MG63 (cell line): ENCODE results near the gene PITX2. TPM values are rescaled to one million over a fixed set of nuclear protein-coding genes. Genes with fewer than 3 reads are reported as not detected.
A peak's percentile ranks its signal among the peaks of the same experiment; 100 is the strongest.

Source experiments
- DNase-seq: peaks from one replicate; pipeline ENCODE4 v3.0.0-alpha.2; 2020
- H3K27me3 ChIP-seq: fragments of 250-450 bp; sonication (Bioruptor Pico); 2 replicates; pipeline ENCODE4 v1.5.1; 2020; ENCODE audit warnings: mild to moderate bottlenecking, moderate library complexity
- H3K36me3 ChIP-seq: fragments of 250-450 bp; sonication (Bioruptor Pico); 2 replicates; pipeline ENCODE4 v1.5.1; 2020; ENCODE audit warnings: mild to moderate bottlenecking, moderate library complexity
- H3K4me3 ChIP-seq: fragments of 250-450 bp; sonication (Bioruptor Pico); 2 replicates; pipeline ENCODE4 v1.5.1; 2020; ENCODE audit warnings: mild to moderate bottlenecking, moderate library complexity
- H3K9me3 ChIP-seq: fragments of 250-450 bp; sonication (Bioruptor Pico); 2 replicates; pipeline ENCODE4 v1.5.1; 2020; ENCODE audit warnings: mild to moderate bottlenecking, moderate library complexity
- total RNA-seq: library from RNA; depleted of rRNA; stranded (reverse); fragments of >200 nt; shearing (Covaris generic); gene quantifications from 2 replicates; pipeline ENCODE4 v1.2.3, GENCODE V29; 2014; ENCODE audit warnings: low replicate concordance

PITX2 gene
- total RNA-seq, 1 experiment from 2014 or later: 6.7 TPM

GRCh38 chr4:110639207-110640090, 16.6 kb upstream of the PITX2 start:
- Histone ChIP-seq H3K36me3 (no peaks in the 10 kb centered on the region), H3K9me3 (no peaks in the 10 kb centered on the region), H3K4me3 (no peak overlapping the region), H3K27me3 (no peaks in the 10 kb centered on the region)
- DNase-seq: no peak

DNA sequence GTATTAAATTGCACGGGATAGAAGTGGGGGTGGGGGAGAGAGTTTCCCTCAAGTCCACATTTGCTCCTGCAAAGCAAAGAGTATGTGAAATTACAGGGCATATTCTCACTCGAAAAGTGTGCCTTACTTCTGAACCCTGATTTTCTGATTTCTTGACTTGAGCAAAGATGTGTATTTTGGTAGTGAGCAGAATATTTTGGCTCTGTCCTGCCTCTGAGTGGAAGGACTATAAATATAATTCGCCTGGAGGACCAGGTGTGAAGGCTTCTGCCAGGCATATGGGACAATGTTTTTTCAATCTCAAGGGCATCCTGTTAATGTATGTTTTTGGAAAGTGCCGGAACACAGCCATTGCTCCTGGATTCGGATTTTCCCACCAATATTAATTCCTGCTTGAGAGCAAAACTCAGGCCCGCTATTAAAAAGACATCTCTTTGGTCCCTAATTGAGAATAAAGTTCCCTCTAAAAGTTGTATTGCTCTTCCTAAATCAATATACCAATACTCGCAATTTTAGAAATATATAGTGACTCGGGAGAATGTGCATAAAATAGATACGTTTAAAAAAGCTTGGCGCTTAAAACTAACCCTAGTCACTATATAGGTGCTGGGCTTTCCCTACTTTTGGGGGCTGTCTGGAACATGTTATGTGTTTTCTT, 15.3 kb upstream of the PITX2 start:
- no peaks in the 10 kb centered on the region for H3K36me3 ChIP-seq
- no peak for DNase-seq
- no peaks in the 10 kb centered on the region for H3K27me3 ChIP-seq
- H3K9me3 ChIP-seq: no peaks in the 10 kb centered on the region
- H3K4me3 ChIP-seq: no peak overlapping the region

- H3K9me3 ChIP-seq: no peaks in the 10 kb centered on the region
- DNase-seq: no peak
- H3K36me3 ChIP-seq: no peaks in the 10 kb centered on the region
- peak overlapping the region; percentile 44 for H3K4me3 ChIP-seq
- H3K27me3 ChIP-seq: no peaks in the 10 kb centered on the region
These were observed 14.7 kb upstream of the PITX2 start for GRCh38 chr4:110637408-110638088.

DNA sequence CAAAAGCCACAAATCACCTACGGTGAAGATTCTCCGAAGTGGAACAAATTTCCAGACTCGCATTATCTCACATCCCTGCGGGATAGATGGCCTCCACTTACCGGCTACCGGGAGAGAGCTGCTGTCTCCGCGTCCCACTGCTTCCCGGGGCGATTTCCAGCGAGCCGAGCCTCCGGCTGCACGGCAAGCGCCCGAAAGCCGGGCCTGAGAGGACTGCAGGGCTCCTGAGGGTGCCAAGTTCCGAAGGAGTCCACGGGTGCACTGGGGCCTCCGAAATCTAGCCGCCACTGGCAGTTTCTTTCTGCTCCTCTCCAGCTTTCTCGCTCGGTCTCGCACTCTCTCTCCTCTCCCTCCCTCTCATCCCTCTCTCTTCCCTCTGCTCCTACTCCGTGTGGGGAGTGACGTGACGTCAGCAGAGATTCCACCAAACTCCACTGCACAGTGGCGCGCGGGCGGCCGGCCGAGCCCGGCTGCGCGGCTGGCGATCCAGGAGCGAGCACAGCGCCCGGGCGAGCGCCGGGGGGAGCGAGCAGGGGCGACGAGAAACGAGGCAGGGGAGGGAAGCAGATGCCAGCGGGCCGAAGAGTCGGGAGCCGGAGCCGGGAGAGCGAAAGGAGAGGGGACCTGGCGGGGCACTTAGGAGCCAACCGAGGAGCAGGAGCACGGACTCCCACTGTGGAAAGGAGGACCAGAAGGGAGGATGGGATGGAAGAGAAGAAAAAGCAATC, 14.0 kb upstream of the PITX2 start:
- Histone ChIP-seq H3K9me3 (no peaks in the 10 kb centered on the region), H3K36me3 (no peaks in the 10 kb centered on the region), H3K4me3 (peak overlapping the region; percentile 44), H3K27me3 (no peaks in the 10 kb centered on the region)
- peak; percentile 55 for DNase-seq

DNA sequence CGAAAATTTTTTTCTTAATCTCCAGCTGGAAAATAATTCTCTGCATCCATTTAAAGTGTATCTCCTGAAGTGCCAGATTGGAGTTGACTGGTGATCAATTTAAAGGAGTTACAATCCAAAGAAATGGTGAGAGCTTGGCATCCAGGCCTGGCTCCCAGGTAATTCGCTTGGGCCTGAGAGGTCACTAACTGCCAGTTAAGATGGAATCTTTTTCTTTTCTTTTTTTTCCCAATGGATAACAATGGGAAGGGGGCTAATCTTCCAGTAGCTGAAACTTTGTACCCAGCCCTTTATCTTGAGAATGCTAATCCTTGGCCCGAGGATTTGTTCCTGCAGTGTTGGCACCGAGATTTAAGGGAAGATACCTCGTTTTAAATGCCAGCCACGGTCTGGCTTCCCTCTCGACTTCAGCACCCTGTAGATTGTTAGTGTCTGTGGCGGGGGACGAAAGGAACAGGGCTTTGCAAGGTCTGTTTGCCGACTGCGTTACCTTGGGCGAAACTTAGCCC, 13.3 kb upstream of the PITX2 start:
- DNase-seq: no peak
- no peaks in the 10 kb centered on the region for H3K9me3 ChIP-seq
- no peaks in the 10 kb centered on the region for H3K36me3 ChIP-seq
- no peaks in the 10 kb centered on the region for H3K27me3 ChIP-seq
- H3K4me3 ChIP-seq: peak overlapping the region; percentile 44

DNA sequence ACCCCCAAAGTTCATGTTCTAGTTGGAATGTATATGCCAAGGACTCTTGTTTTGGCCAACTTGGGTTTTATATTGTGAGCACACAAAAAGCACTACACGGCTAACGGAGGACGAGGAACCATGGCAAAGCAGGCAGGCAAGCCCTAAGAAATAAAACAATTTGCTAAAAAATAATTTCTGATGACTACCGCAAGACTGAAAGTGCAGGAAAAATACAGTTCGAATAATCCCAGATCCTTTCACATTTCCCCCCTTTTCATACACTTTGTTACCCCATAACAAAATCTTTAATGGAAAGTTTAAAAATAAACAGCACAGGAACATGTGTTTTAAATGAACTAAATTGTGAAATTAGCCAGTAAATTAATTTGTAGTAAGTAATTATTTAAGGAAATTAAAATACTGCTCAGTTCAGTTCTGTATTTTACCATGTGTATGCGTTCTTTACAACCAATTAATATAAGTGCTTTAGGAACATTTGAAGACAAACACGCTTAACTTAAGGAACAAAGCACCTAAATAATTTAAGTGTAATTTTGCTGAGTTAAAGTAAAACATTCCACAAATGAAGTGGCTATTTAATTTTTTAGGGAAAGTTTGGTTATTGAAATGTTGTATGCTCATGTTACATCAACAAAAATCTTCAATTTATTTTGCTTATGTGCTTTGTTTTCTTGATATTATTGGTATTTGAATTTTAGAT, 12.4 kb upstream of the PITX2 start:
- DNase-seq: no peak
- Histone ChIP-seq H3K36me3 (no peaks in the 10 kb centered on the region), H3K4me3 (no peak overlapping the region), H3K27me3 (no peaks in the 10 kb centered on the region), H3K9me3 (no peaks in the 10 kb centered on the region)

DNA sequence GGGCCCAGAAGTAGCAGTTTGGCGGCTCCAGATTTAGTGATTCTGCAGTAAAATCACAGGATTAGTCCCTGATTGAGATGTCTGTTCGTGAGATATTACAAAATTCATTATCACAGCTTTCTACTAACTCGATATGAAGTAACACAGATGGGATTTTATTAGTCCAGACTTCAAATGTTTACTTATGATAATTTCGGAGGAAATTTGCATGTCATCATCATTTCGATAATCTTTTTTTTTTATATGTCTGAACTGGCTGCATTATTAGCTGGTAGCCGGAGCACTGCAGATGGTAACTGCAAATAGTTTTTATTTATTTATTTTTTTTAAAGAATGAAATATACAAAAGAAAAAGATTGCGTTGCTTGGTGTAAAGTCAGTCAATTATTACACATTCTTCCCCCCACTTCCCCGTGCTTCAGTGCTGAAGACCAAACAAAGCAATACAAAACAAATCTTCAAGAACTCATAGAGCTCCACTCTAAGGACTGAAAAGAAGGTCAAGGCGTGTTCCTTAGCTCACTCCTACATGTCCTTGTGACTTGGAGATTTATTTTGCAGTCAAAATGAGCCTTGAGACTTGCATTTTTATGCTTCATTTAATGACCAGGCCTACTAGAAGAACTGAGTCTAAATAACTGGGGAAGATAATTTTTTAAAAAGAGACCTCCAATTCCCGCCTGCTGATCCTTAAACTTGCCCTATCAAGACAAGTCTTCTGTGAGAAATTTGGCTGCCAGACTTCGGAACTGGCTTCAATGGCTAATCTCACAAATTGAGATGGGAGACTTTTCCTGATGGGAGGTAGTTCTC, 11.7 kb upstream of the PITX2 start:
- no peak overlapping the region for H3K4me3 ChIP-seq
- DNase-seq: no peak
- H3K9me3 ChIP-seq: no peaks in the 10 kb centered on the region
- no peaks in the 10 kb centered on the region for H3K36me3 ChIP-seq
- H3K27me3 ChIP-seq: no peaks in the 10 kb centered on the region

GRCh38 chr4:110633358-110634341, 10.8 kb upstream of the PITX2 start:
- H3K27me3 ChIP-seq: no peaks in the 10 kb centered on the region

GRCh38 chr4:110632506-110633357, 9.9 kb upstream of the PITX2 start:
- no peak overlapping the region for H3K4me3 ChIP-seq
- no peaks in the 10 kb centered on the region for H3K36me3 ChIP-seq
- no peaks in the 10 kb centered on the region for H3K9me3 ChIP-seq
- no peak for DNase-seq
- H3K27me3 ChIP-seq: no peaks in the 10 kb centered on the region

More at GRCh38 chr4:110633358-110634341, 10.8 kb upstream of the PITX2 start:
- Histone ChIP-seq H3K4me3 (no peak overlapping the region), H3K9me3 (no peaks in the 10 kb centered on the region), H3K36me3 (no peaks in the 10 kb centered on the region)
- DNase-seq: no peak

GRCh38 chr4:110631584-110632505, 9.0 kb upstream of the PITX2 start:
- no peaks in the 10 kb centered on the region for H3K36me3 ChIP-seq
- DNase-seq: peak; percentile 63
- peak overlapping the region; percentile 29 for H3K4me3 ChIP-seq
- no peaks in the 10 kb centered on the region for H3K27me3 ChIP-seq
- H3K9me3 ChIP-seq: no peaks in the 10 kb centered on the region

GRCh38 chr4:110630688-110631402, 8.0 kb upstream of the PITX2 start:
- no peaks in the 10 kb centered on the region for H3K27me3 ChIP-seq
- no peak for DNase-seq

More at GRCh38 chr4:110630688-110631402, 8.0 kb upstream of the PITX2 start:
- Histone ChIP-seq H3K36me3 (no peaks in the 10 kb centered on the region), H3K4me3 (no peak overlapping the region), H3K9me3 (no peaks in the 10 kb centered on the region)
